Right lobe of liver (tissue), 4 donors: ENCODE data around the gene CLEC4A.

ENCODE experiments used
- CTCF ChIP-seq, 4 donors: fragments of 200-600 bp in 3 of 4; fragments of 450-650 bp in 1 of 4; IDR thresholded peaks; one replicate each; pipeline versions ENCODE4 v1.5.1 to v1.8.0; 2016 to 2022; ENCODE audit warnings: antibody characterized with exemption in 4 of 4, mild to moderate bottlenecking in 2 of 4
- POLR2A ChIP-seq: fragments of 450-650 bp; IDR thresholded peaks from one replicate; pipeline ENCODE4 v1.6.1; 2017; ENCODE audit warnings: antibody characterized with exemption, mild to moderate bottlenecking
- donor health status: DM: no; HTN: no; CAD: no.
- donor health status: DM: no; HTN: no; CAD: no.
- donor health status: DM: no; HTN: yes; CAD: no.

GRCh38 chr12:8156416-8156815, 33.0 kb downstream of the CLEC4A start:
- TF ChIP-seq CTCF (IDR thresholded peaks at IDR 0.05) (no peak), POLR2A (no peak)
